Daoy (cell line): Measurements from ENCODE around the gene B3GAT2. TPM values are rescaled to one million over a fixed set of nuclear protein-coding genes. Genes with fewer than 3 reads are reported as not detected.
"Not testable (repeated sequence)": the region's sequence is repeated elsewhere in the genome, so short reads cannot be mapped to it uniquely, and the experiment has no call there.

Experiments used
- DNase-seq: peaks from one replicate; pipeline ENCODE4 v3.0.0-alpha.2; 2015; ENCODE audit warnings: low read depth
- total RNA-seq: library from RNA; depleted of rRNA; stranded (reverse); fragments of >200 nt; shearing (Covaris generic); gene quantifications from 2 replicates; pipeline ENCODE4 v1.2.3, GENCODE V29; 2014; rRNA removed

Gene B3GAT2
- total RNA-seq: 0.29 TPM in 1 of 2 replicates, not detected in the other

- peak; percentile 35 for DNase-seq
Measured at GRCh38 chr6:70956451-70957283, at the start of gene B3GAT2. Gene B3GAT2 (minus strand): TSS chr6:70957060. CDS start chr6:70956429, 631 bp downstream.

DNA sequence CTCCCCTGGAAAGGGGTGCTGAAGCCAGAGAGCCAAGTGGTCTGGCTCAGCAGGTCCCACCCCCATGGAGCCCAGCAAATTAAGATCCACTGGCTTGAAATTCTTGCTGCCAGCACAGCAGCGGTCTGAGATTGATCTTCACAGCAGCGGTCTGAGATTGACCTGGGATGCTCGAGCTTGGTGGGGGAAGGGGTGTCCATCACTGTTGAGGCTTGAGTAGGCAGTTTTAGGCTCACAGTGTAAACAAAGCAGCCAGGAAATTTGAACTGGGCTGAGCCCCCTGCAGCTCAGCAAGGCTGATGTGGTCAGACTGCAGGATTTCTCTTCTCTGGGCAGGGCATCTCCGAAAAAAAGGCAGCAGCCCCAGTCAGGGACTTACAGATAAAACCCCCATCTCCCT lies 41.3 kb upstream of the B3GAT2 start:
- no peak for DNase-seq

- DNase-seq: no peak
Measured at GRCh38 chr6:70997379-70997778, 40.5 kb upstream of the B3GAT2 start.

- no peak for DNase-seq
Measured at GRCh38 chr6:70996106-70996505, 39.2 kb upstream of the B3GAT2 start.

GRCh38 chr6:70995411-70995810 lies 38.6 kb upstream of the B3GAT2 start:
- DNase-seq: no peak

- DNase-seq: no peak
Measured at GRCh38 chr6:70991253-70991652, 34.4 kb upstream of the B3GAT2 start.

GRCh38 chr6:70985156-70985555 lies 28.3 kb upstream of the B3GAT2 start:
- no peak for DNase-seq

DNA sequence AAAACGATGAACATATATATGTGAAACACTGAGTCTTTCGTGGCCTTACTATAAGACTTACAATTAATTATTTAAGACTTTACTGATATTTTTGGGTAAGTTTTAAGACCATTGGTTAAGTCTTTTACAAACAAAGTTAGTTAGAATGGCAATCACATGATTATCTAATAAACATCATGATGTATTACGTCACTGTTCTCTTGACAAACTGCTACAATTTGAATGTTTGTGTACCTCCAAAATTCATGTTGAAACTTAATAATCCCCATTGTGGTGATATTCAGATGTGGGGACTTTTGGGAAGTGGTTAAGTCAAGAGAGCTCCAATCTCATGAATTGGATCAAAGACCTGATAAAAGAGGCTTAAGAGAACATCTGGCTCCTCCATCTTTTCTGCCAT lies 25.9 kb upstream of the B3GAT2 start:
- DNase-seq: no peak

DNA sequence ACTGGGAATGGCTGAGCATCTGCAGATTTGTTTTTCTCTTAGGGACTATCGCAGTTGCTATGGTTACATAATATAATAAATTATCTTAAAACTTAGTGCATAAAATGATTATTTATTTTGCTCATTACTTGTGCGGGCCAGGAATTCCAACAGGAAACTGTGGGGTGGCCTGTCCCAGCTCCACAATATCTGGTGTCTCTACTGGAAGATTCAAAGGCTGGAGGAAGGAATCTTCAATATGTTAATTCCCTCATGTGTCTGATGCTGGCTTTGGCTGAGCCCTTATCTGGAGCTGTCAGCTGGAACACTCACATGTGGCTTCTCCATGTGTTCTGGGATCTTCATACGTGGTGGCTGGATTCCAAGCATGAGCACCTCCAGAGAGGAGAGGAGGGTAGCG lies 23.9 kb upstream of the B3GAT2 start:
- DNase-seq: no peak

GRCh38 chr6:70973604-70974003 lies 16.7 kb upstream of the B3GAT2 start:
- DNase-seq: peak; percentile 76

DNA sequence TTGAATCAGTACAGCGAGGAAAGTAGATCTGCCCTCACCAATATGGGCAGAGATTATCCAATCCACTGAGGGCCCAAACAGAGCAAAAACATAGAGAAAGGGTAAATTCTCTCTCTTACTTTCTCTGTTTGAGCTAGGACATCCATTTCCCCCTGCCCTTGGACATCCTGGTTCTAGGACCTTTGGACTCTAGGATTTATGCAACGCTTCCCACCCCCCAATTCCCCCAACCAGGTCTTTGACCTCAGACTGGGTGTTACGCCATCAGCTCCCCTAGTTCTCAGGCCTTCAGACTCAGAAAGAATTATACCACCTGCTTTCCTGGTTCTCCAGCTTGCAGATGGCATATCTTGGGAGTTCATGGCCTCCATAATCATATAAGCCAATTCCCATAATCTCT lies 10.2 kb upstream of the B3GAT2 start:
- no peak for DNase-seq

- no peak for DNase-seq
Measured at GRCh38 chr6:70957284-70957617, 391 bp upstream of the B3GAT2 start.

DNA sequence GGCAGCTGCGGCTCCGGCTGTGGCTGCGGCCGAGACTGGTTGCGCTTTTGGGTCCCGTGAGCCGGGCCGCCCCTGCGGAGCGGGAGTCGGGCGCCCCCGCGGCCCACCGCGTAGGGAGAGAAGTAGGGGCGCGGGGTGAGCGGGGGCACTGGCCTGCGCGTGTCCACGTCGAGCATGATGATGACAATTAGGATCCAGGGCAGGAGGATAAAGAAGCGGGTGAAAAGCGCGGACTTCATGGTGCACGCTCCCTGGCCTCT lies 739 bp downstream of the B3GAT2 start:
- DNase-seq: no peak

- peak; percentile 94 for DNase-seq
Measured at GRCh38 chr6:70955441-70956190, 1.2 kb downstream of the B3GAT2 start.

DNA sequence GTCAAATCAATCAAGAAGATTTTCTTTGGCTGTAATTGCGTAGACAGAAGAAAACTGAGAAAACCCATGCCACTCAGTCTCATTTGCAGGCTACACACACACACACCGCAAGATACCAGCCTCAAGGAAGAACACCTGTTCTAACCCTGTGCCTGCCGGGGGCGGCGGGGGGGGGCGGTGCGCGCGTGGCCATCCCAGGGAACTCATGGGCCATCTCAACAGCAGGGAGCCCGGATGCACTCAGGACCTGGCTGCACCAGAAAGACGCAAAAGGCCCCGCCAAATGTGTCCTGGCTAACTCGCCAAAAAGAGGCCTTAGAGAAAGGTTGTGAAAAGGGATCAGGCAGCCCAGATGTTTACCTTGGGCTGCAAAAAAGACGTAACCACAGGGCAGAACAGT lies 2.1 kb downstream of the B3GAT2 start:
- DNase-seq: no peak

DNA sequence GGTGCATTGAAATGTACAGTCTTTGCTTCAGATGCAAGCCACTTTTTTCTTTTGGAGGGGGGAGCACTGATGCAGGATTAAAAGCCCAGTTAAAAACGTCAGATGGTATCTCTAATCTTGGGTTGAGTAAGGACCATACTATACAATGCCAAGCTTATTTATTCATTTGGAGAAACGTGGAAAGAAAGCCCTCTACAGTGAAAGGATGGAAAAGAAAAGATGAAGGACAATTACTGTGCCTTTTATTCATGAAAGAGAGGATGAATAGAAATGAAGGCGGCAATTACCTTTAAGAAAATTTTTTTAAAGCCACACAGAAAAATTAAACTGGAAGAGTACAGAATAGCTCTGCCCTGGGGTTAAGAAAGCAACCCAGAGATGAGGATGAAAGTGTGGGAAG lies 2.7 kb downstream of the B3GAT2 start:
- DNase-seq: no peak

- DNase-seq: no peak
Measured at GRCh38 chr6:70952608-70953165, 4.2 kb downstream of the B3GAT2 start.

DNA sequence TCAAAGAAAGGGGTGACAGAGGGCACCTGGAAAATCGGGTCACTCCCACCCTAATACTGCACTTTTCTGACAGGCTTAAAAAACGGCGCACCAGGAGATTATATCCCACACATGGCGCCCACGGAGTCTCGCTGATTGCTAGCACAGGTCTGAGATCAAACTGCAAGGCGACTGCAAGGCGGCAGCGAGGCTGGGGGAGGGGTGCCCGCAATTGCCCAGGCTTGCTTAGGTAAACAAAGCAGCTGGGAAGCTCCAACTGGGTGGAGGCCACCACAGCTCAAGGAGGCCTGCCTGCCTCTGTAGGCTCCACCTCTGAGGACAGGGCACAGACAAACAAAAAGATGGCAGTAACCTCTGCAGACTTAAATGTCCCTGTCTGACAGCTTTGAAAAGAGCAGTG lies 12.5 kb downstream of the B3GAT2 start:
- DNase-seq: not testable (repeated sequence)

DNA sequence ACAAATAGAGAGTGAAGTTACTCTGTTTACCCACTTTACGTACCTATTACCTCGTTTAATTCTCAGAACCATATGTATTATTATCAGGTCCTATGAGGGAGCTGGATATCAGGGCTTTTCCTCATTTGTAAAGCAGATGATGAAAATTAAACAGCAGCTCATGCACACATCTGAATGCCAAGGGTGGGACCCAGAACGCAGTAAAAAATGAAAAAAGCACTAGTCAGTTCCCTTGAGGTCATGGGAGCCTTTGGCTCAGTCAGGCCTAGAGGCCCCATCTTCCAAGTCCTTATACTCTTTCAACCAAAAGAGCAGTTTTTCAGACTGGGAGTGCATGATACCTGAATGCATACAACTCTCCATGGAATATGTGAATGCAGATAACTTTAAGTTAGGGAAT lies 23.0 kb downstream of the B3GAT2 start:
- DNase-seq: no peak

- DNase-seq: no peak
Measured at GRCh38 chr6:70905742-70906141, 51.1 kb downstream of the B3GAT2 start.

- DNase-seq: no peak
Measured at GRCh38 chr6:70903665-70904452, 53.0 kb downstream of the B3GAT2 start.

DNA sequence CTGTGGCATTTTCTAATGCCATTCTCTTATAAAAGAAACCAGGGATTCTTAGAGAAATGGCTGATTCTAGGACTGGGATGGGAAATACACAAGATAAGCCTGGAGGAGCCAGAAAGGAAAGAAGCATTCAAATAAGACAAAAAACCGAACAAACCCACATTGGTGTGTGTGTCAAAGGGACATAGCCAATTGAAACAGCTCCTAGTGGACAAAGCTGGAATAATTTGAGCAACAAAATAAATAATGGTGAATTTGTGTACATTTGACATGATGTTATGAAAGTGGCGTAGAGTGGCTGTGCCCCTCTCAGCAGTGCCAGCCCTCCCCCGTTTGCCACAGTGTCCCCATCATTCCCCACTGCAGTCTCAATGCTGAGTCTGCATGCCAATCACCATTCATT lies 55.5 kb downstream of the B3GAT2 start:
- DNase-seq: no peak
